OCI-LY3 (cell line): ENCODE measurements around the gene SH3BP2.

Source experiments
- CTCF ChIP-seq: fragments of 200-600, 300-600 bp; sonication (generic); IDR thresholded peaks from 2 replicates; pipeline ENCODE4 v1.5.1; 2014; ENCODE audit warnings: antibody characterized with exemption, low read length, low read depth
- EZH2phosphoT487 ChIP-seq: fragments of 200-600 bp; shearing (Covaris generic); IDR thresholded peaks from 2 replicates; pipeline ENCODE4 v1.6.1; 2018; ENCODE audit warnings: antibody characterized with exemption, mixed run types, low read depth

GRCh38 chr4:2849267-2850152, 56.6 kb downstream of the SH3BP2 start:
- TF ChIP-seq CTCF (no peak), EZH2phosphoT487 (no peak)
